Endothelial cell of umbilical vein (primary cell): Measurements from ENCODE around the gene SEZ6L2. TPM values are rescaled to one million over a fixed set of nuclear protein-coding genes. Genes with fewer than 3 reads are reported as not detected.

Experiments used
- BruUV-seq: library from RNA; stranded (reverse); fragments of 400-500 nt; replicated peaks from 2 replicates; lab custom pipeline; 2021; lab: Mats Ljungman, UMichigan
- CTCF ChIA-PET: fragments of 300-600, 350-600 bp; sonication (Branson Sonifier 250); formaldehyde crosslinking; loops from one replicate; lab custom pipeline; 2021; ENCODE audit warnings: antibody characterized with exemption, inconsistent platforms; lab: Charles Lee
- POLR2A ChIA-PET: fragments of 300-600, 350-600 bp; sonication (Branson Sonifier 250); formaldehyde crosslinking; loops from one replicate; lab custom pipeline; 2021; ENCODE audit warnings: antibody characterized with exemption, inconsistent platforms; lab: Charles Lee
- DNase-seq: peaks from one replicate; pipeline ENCODE4 v3.0.0-alpha.2; 2011; ENCODE audit warnings: low read depth, low spot score
- FAIRE-seq: peaks from 2 replicates; lab custom pipeline; 2011; peaks lifted over from hg19 to GRCh38; lab: Jason Lieb, UNC
- H2AFZ ChIP-seq: 2 replicates; pipeline ENCODE4 v1.6.0; 2012; ENCODE audit warnings: low read depth, low read length, control low read depth, inconsistent platforms
- H3K27ac ChIP-seq: 2 replicates; pipeline ENCODE4 v1.5.1; 2011; ENCODE audit warnings: low read depth, mild to moderate bottlenecking, control low read depth, low read length, moderate library complexity; ENCODE audit not compliant: insufficient read depth
- H3K27me3 ChIP-seq, 2 experiments: 2 replicates each; pipeline versions ENCODE4 v1.6.0 to v1.6.1; 2011; ENCODE audit warnings: low read length in 2 of 2, mixed read lengths in 1 of 2; ENCODE audit not compliant: control insufficient read depth in 2 of 2, insufficient read depth in 2 of 2
- H3K36me3 ChIP-seq, 2 experiments: 2 replicates in 1 of 2; 3 replicates in 1 of 2; pipeline ENCODE4 v1.5.1; 2011; ENCODE audit warnings: low read length in 2 of 2, mild to moderate bottlenecking in 1 of 2, moderate library complexity in 1 of 2; ENCODE audit not compliant: control insufficient read depth in 2 of 2, insufficient read depth in 2 of 2; ENCODE audit errors: extremely low read depth in 1 of 2
- H3K4me1 ChIP-seq: 3 replicates; pipeline ENCODE4 v1.5.1; 2011; ENCODE audit warnings: mild to moderate bottlenecking, low read length; ENCODE audit not compliant: control insufficient read depth, insufficient read depth; ENCODE audit errors: extremely low read depth
- H3K4me2 ChIP-seq: 2 replicates; pipeline ENCODE4 v1.6.1; 2011; ENCODE audit warnings: low read length, control low read depth, mixed read lengths; ENCODE audit not compliant: insufficient read depth
- H3K4me3 ChIP-seq, 3 experiments: fragments of 200-600 bp in 1 of 3; sonication (generic), shearing (Covaris generic) in 1 of 3; replicated peaks in 1 of 3; 2 replicates each; pipeline ENCODE4 v1.5.1; 2011 to 2016; ENCODE audit warnings: control low read depth in 3 of 3, low read length in 3 of 3, mild to moderate bottlenecking in 2 of 3, inconsistent platforms in 1 of 3, low read depth in 1 of 3, moderate library complexity in 1 of 3; ENCODE audit not compliant: insufficient read depth in 1 of 3
- H3K79me2 ChIP-seq: 2 replicates; pipeline ENCODE4 v1.6.0; 2012; ENCODE audit warnings: low read length, inconsistent platforms; ENCODE audit not compliant: control insufficient read depth, insufficient read depth
- H3K9ac ChIP-seq: replicated peaks from 2 replicates; pipeline ENCODE3; 2011; ENCODE audit warnings: low read length, control low read depth; ENCODE audit not compliant: insufficient read depth; ENCODE audit errors: extremely low read depth
- H3K9me1 ChIP-seq: replicated peaks from 3 replicates; pipeline ENCODE4 v1.6.0; 2011; ENCODE audit warnings: mild to moderate bottlenecking, low read length; ENCODE audit not compliant: control insufficient read depth, insufficient read depth; ENCODE audit errors: extremely low read depth
- H3K9me3 ChIP-seq: replicated peaks from 2 replicates; pipeline ENCODE4 v1.5.1; 2012; ENCODE audit warnings: low read length, inconsistent platforms; ENCODE audit not compliant: control insufficient read depth, insufficient read depth
- H4K20me1 ChIP-seq: replicated peaks from 2 replicates; pipeline ENCODE3; 2011; ENCODE audit warnings: mild to moderate bottlenecking, low read length; ENCODE audit not compliant: control insufficient read depth, insufficient read depth; ENCODE audit errors: extremely low read depth
- CTCF ChIP-seq, 2 donors: IDR thresholded peaks; 1 replicate in 1 of 2; 2 replicates in 1 of 2; pipeline ENCODE4 v1.5.1; 2011; ENCODE audit warnings: low read length in 2 of 2, mild to moderate bottlenecking in 2 of 2, moderate library complexity in 2 of 2, control low read depth in 1 of 2, inconsistent platforms in 1 of 2, low read depth in 1 of 2; ENCODE audit not compliant: insufficient read depth in 1 of 2; ENCODE audit errors: extremely low read depth in 1 of 2
- EZH2 ChIP-seq: IDR thresholded peaks from 2 replicates; pipeline ENCODE4 v1.6.1; 2012; ENCODE audit warnings: borderline replicate concordance, low read depth, mild to moderate bottlenecking, moderate library complexity, low read length, inconsistent platforms; ENCODE audit not compliant: severe bottlenecking
- FOS ChIP-seq: IDR thresholded peaks from 2 replicates; pipeline ENCODE4 v1.6.1; 2011; ENCODE audit warnings: mild to moderate bottlenecking, low read length, moderate library complexity, borderline replicate concordance; ENCODE audit not compliant: insufficient read depth
- GATA2 ChIP-seq: IDR thresholded peaks from 2 replicates; pipeline ENCODE4 v1.7.0; 2011; ENCODE audit warnings: low read depth, mild to moderate bottlenecking, moderate library complexity, mixed read lengths, low read length; ENCODE audit not compliant: insufficient read length, insufficient read depth
- JUN ChIP-seq: IDR thresholded peaks from 2 replicates; pipeline ENCODE4 v1.6.1; 2011; ENCODE audit warnings: borderline replicate concordance, low read depth; ENCODE audit not compliant: insufficient read length, insufficient read depth
- MYC ChIP-seq: IDR thresholded peaks from one replicate; pipeline ENCODE4 v1.6.1; 2011; ENCODE audit warnings: mild to moderate bottlenecking, low read depth, low read length
- POLR2A ChIP-seq: IDR thresholded peaks from 2 replicates; pipeline ENCODE4 v1.6.1; 2012; ENCODE audit warnings: low read depth, mild to moderate bottlenecking, control low read depth, low read length
- POLR2AphosphoS5 ChIP-seq: IDR thresholded peaks from 2 replicates; pipeline ENCODE4 v1.6.1; 2012; ENCODE audit warnings: low read depth, mild to moderate bottlenecking, control low read depth, low read length, moderate library complexity; ENCODE audit not compliant: insufficient read depth
- dilution Hi-C: fragments of 300-500 bp; cut with MboI; formaldehyde crosslinking; loops from one replicate; pipeline ENCODE4 v1.15.0; 2019; ENCODE audit warnings: low sequenced_read_pairs; ENCODE audit not compliant: extremely low pct_ligation_motif_present
- intact Hi-C: fragments of 100-400 bp; cut with micrococcal nuclease; formaldehyde crosslinking; loops from one replicate; pipeline ENCODE4 v1.10.0; 2022
- polyA plus RNA-seq, 4 experiments: library from polyadenylated mRNA; depleted of rRNA in 3 of 4; stranded (reverse) in 3 of 4; unstranded in 1 of 4; fragments of >200 nt; gene quantifications; 2 replicates each; pipeline versions ENCODE4 v1.2.1 to v1.2.3, GENCODE V29; 2011 to 2012; ENCODE audit warnings: missing spikeins in 1 of 4
- total RNA-seq: library from RNA; stranded (reverse); gene quantifications from 2 replicates; pipeline ENCODE4 v1.2.3, GENCODE V29; 2021
- TF ChIP-seq, protein P1 (sequence below): IDR thresholded peaks from 2 replicates; pipeline ENCODE4 v1.6.1; 2011; ENCODE audit not compliant: insufficient read depth, insufficient read length

Gene SEZ6L2
- total and polyA plus RNA-seq, 2 donors (not counting 3 experiments of a cell fraction or from before 2014, with no cell fraction given): 2.4 to 4.5 TPM

DNA sequence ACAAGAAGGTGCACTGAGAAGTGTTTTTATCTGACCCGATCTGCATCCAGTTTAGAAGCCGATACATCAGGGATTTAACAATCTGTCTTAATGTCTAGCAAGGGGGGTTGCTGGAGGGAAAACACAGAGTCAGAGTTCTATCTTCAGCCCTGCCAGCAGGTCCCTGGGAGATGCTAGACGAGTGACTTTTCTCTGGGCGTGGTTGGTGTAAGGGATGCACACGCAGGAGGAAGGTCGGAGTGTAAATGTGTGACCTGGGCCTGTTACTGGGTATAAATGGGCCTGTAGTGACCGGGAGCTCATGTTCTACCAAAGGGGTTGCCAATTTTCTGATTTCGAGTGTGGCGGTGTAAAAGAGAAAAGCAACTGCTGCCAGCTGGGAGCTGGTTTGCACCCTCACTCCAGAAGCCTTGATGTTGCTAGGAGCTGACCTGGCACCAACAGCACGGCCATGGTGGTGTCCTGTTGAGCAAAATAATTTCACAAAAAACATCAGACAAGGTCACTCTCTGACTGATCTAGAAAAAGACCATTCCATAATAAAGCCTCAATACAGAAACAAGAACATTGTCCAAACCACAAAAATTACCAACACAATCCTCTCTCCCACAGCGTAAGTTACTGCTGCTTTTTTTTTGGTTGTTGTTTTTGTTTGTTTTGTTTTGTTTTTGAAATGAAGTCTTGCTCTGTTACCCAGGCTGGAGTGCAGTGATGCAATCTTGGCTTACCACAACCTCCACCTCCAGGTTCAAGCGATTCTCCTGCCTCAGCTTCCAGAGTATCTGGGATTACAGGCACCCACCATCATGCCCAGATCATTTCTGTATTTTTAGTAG is 27.9 kb upstream of the SEZ6L2 start:
- no peak overlapping the region for H3K9ac ChIP-seq
- FAIRE-seq: peak; percentile 46
- BruUV-seq: no TSS peak
- intact Hi-C loops: loop anchor here (5.0 kb wide), 1 partner anchor 105 kb away; the partner anchor contains the start of gene MVP
- no peak overlapping the region for H3K4me3 ChIP-seq
- H3K27me3 ChIP-seq: no peaks in the 10 kb centered on the region
- POLR2A ChIA-PET: no interaction called here
- H3K27ac ChIP-seq: no peak overlapping the region
- no peaks in the 10 kb centered on the region for H3K9me3 ChIP-seq
- peaks cover 10% of the 10 kb centered on the region for H3K79me2 ChIP-seq
- no peak for TF ChIP-seq POLR2AphosphoS5
- no peak for TF ChIP-seq JUN
- H3K9me1 ChIP-seq: no peaks in the 10 kb centered on the region
- no peaks in the 10 kb centered on the region for H4K20me1 ChIP-seq
- H2AFZ ChIP-seq: no peak overlapping the region
- DNase-seq: no peak
- H3K4me1 ChIP-seq: peaks cover 15% of the 10 kb centered on the region
- H3K4me2 ChIP-seq: peak overlapping the region; percentile 77
- H3K36me3 ChIP-seq: peaks cover 3 to 4% of the 10 kb centered on the region in 2 experiments
- dilution Hi-C loops: no loop called here
- CTCF ChIA-PET: interaction anchor here (0.6 to 2.5 kb wide), 9 partner anchors 10 to 227 kb away, joined by 3 to 11 read pairs (median 5); partner anchors contain the start of genes ASPHD1, TAOK2 and TMEM219

DNA sequence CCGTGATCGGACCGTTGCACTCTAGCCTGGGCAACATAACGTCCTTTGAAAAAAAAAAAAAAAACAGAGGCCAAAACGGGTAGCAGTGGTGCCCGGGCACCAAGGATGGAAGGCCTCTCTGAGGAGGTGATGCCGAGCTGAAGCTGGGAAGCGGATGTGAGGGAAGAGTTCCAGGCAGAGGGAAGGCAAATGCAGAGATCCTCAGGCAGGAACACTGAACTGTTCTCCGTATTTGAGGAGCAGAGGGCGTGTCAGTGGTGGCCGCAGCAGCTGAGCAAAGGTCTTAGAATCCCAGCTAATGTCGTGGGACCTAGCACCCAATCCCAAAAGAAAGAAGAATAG is 27.3 kb upstream of the SEZ6L2 start:
- FAIRE-seq (no peak), DNase-seq (no peak)
- H3K9ac ChIP-seq: peak overlapping the region; percentile 72
- H4K20me1 ChIP-seq: no peaks in the 10 kb centered on the region
- H3K4me3 ChIP-seq: peak overlapping the region; percentile 6 to 78 (median 35)
- no peak for TF ChIP-seq POLR2A
- TF ChIP-seq, protein P1, sequence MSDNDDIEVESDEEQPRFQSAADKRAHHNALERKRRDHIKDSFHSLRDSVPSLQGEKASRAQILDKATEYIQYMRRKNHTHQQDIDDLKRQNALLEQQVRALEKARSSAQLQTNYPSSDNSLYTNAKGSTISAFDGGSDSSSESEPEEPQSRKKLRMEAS: no peak
- no peak for TF ChIP-seq MYC
- no peak for TF ChIP-seq FOS
- TF ChIP-seq EZH2: no peak
- no peak for TF ChIP-seq JUN
- no peak for TF ChIP-seq GATA2
- TF ChIP-seq POLR2AphosphoS5: no peak
- TF ChIP-seq CTCF (IDR thresholded peaks at IDR 0.05; ENCODE audit: extremely low read depth in 1 of 2, insufficient read depth in 1 of 2, low read depth in 1 of 2, low read length in 2 of 2): no peak
- intact Hi-C loops: loop anchor here (1.0 to 5.0 kb wide), 2 partner anchors 47 to 104 kb away; partner anchors contain the start of genes MVP and TAOK2
- peak overlapping the region; percentile 77 for H3K4me2 ChIP-seq
- BruUV-seq: no TSS peak
- no peaks in the 10 kb centered on the region for H3K27me3 ChIP-seq
- peak overlapping the region; percentile 74 for H2AFZ ChIP-seq
- ChIA-PET POLR2A (interaction anchor here (0.9 to 1.3 kb wide), 2 partner anchors 14 to 26 kb away, joined by 3 read pairs; no protein-coding TSS in a partner anchor), CTCF (interaction anchor here (0.6 to 2.5 kb wide), 14 partner anchors 8 to 227 kb away, joined by 3 to 11 read pairs (median 4); partner anchors contain the start of genes ASPHD1, TAOK2 and TMEM219)
- peaks cover 10% of the 10 kb centered on the region for H3K79me2 ChIP-seq
- no peaks in the 10 kb centered on the region for H3K9me1 ChIP-seq
- dilution Hi-C loops: no loop called here
- H3K27ac ChIP-seq: peak overlapping the region; percentile 19
- H3K9me3 ChIP-seq: no peaks in the 10 kb centered on the region
- peaks cover 3 to 5% of the 10 kb centered on the region in 2 experiments for H3K36me3 ChIP-seq
- H3K4me1 ChIP-seq: peaks cover 15% of the 10 kb centered on the region
